A549 (cell line): Measurements from ENCODE around the gene SDC4.

Experiments used
- KDM1A ChIP-seq: fragments of 200-600 bp; sonication (generic); IDR thresholded peaks from 2 replicates; pipeline ENCODE4 v1.6.1; 2016; ENCODE audit warnings: low read depth, mild to moderate bottlenecking
- SMC3 ChIP-seq: fragments of >200 bp; sonication (Bioruptor Twin); formaldehyde crosslinking; IDR thresholded peaks from 3 replicates; pipeline ENCODE4 v1.6.1; 2018; ENCODE audit warnings: inconsistent platforms
- TF ChIP-seq, protein P1 (sequence below): fragments of >200 bp; sonication (Bioruptor Twin); formaldehyde crosslinking; IDR thresholded peaks from 3 replicates; pipeline ENCODE4 v1.5.1; 2016

GRCh38 chr20:45370571-45371160 is 22.4 kb upstream of the SDC4 start:
- TF ChIP-seq, protein P1, sequence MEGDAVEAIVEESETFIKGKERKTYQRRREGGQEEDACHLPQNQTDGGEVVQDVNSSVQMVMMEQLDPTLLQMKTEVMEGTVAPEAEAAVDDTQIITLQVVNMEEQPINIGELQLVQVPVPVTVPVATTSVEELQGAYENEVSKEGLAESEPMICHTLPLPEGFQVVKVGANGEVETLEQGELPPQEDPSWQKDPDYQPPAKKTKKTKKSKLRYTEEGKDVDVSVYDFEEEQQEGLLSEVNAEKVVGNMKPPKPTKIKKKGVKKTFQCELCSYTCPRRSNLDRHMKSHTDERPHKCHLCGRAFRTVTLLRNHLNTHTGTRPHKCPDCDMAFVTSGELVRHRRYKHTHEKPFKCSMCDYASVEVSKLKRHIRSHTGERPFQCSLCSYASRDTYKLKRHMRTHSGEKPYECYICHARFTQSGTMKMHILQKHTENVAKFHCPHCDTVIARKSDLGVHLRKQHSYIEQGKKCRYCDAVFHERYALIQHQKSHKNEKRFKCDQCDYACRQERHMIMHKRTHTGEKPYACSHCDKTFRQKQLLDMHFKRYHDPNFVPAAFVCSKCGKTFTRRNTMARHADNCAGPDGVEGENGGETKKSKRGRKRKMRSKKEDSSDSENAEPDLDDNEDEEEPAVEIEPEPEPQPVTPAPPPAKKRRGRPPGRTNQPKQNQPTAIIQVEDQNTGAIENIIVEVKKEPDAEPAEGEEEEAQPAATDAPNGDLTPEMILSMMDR: no peak
- TF ChIP-seq KDM1A (no peak), SMC3 (no peak)
